Mesendoderm (in vitro differentiated cells): ENCODE results near the gene ASIP. TPM values are rescaled to one million over a fixed set of nuclear protein-coding genes. Genes with fewer than 3 reads are reported as not detected.

Experiments
- DNase-seq: peaks from one replicate; pipeline ENCODE4 v3.0.0; 2013
- H2AK5ac ChIP-seq: 2 replicates; pipeline ENCODE4 v1.6.1; 2013; ENCODE audit warnings: low read length, inconsistent platforms
- H2BK120ac ChIP-seq: 2 replicates; pipeline ENCODE4 v1.6.1; 2013; ENCODE audit warnings: low read depth, mild to moderate bottlenecking, low read length, moderate library complexity, mixed read lengths
- H2BK15ac ChIP-seq: replicated peaks from 2 replicates; pipeline ENCODE4 v1.6.1; 2013; ENCODE audit warnings: low read depth, mild to moderate bottlenecking, moderate library complexity
- H2BK5ac ChIP-seq: 2 replicates; pipeline ENCODE4 v1.6.1; 2013; ENCODE audit warnings: low read length, inconsistent platforms
- H3K18ac ChIP-seq: 2 replicates; pipeline ENCODE4 v1.6.1; 2013; ENCODE audit warnings: mild to moderate bottlenecking, low read length, mixed read lengths
- H3K23ac ChIP-seq: one replicate; pipeline ENCODE4 v1.6.1; 2013; ENCODE audit warnings: low read length
- H3K27ac ChIP-seq: 2 replicates; pipeline ENCODE4 v1.5.1; 2013; ENCODE audit warnings: low read depth, mild to moderate bottlenecking, inconsistent platforms, low read length, moderate library complexity
- H3K27me3 ChIP-seq: 2 replicates; pipeline ENCODE4 v1.6.1; 2013; ENCODE audit warnings: low read length, control low read depth, mild to moderate bottlenecking, inconsistent platforms; ENCODE audit not compliant: insufficient read depth, poor library complexity
- H3K36me3 ChIP-seq: 2 replicates; pipeline ENCODE4 v1.6.1; 2013; ENCODE audit warnings: low read length, inconsistent platforms; ENCODE audit not compliant: control insufficient read depth, insufficient read depth
- H3K4ac ChIP-seq: one replicate; pipeline ENCODE4 v1.6.1; 2013; ENCODE audit warnings: low read depth, mild to moderate bottlenecking, low read length, moderate library complexity
- H3K4me1 ChIP-seq: 2 replicates; pipeline ENCODE4 v1.6.1; 2013; ENCODE audit warnings: low read depth, low read length, inconsistent platforms; ENCODE audit not compliant: control insufficient read depth
- H3K4me2 ChIP-seq: 2 replicates; pipeline ENCODE4 v1.6.1; 2013; ENCODE audit warnings: low read length
- H3K4me3 ChIP-seq: 2 replicates; pipeline ENCODE4 v1.5.1; 2013; ENCODE audit warnings: mild to moderate bottlenecking, low read length
- H3K56ac ChIP-seq: one replicate; pipeline ENCODE4 v1.6.1; 2013; ENCODE audit warnings: low read length
- H3K79me1 ChIP-seq: 2 replicates; pipeline ENCODE4 v1.6.1; 2013; ENCODE audit warnings: low read length, inconsistent platforms
- H3K79me2 ChIP-seq: 2 replicates; pipeline ENCODE4 v1.6.1; 2013; ENCODE audit warnings: mild to moderate bottlenecking, low read length; ENCODE audit not compliant: control insufficient read depth, insufficient read depth
- H3K9ac ChIP-seq: 2 replicates; pipeline ENCODE4 v1.6.1; 2013; ENCODE audit warnings: low read length, inconsistent platforms
- H4K5ac ChIP-seq: one replicate; pipeline ENCODE4 v1.6.1; 2013; ENCODE audit warnings: low read length
- H4K8ac ChIP-seq: one replicate; pipeline ENCODE4 v1.6.1; 2013; ENCODE audit warnings: low read depth, mild to moderate bottlenecking, control low read depth, low read length, moderate library complexity
- WGBS: extraction: QIAGEN DNeasy Blood & Tissue Kit; methylation state at CpG from one replicate; pipeline ENCODE4 v1.1.7; 2013; ENCODE audit warnings: low lambda C conversion rate, missing lambda C conversion rate; ENCODE audit not compliant: insufficient coverage; ENCODE audit errors: extremely low coverage; 5-methylcytosine and 5-hydroxymethylcytosine counted together
- polyA plus RNA-seq, 2 experiments: library from polyadenylated mRNA; stranded (reverse); fragments of 200-250 nt; gene quantifications; one replicate each; pipeline ENCODE4 v1.2.3, GENCODE V29; 2013

ASIP gene, protein sequence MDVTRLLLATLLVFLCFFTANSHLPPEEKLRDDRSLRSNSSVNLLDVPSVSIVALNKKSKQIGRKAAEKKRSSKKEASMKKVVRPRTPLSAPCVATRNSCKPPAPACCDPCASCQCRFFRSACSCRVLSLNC
- not detected for polyA plus RNA-seq (2013, experiment 1 of 2)
- not detected for polyA plus RNA-seq (2013, experiment 2 of 2)

GRCh38 chr20:34240693-34241615 is at the start of gene ASIP:
TSS of gene ASIP (plus strand) at chr20:34241423. CDS start at chr20:34260375, 18,952 bp downstream.
- Histone ChIP-seq H4K5ac (no peak within 1 kb of the TSS), H4K8ac (no peak within 1 kb of the TSS), H2BK5ac (no peak within 1 kb of the TSS), H3K23ac (no peak within 1 kb of the TSS), H3K4me3 (no peak within 1 kb of the TSS), H3K4me2 (no peak within 1 kb of the TSS), H3K36me3 (no peaks in the 10 kb centered on the region), H3K79me1 (no peaks in the 10 kb centered on the region), H3K18ac (no peak within 1 kb of the TSS), H2BK15ac (no peak within 1 kb of the TSS), H3K27ac (no peak within 1 kb of the TSS), H2AK5ac (no peak within 1 kb of the TSS), H3K27me3 (no peaks in the 10 kb centered on the region), H3K4ac (no peak within 1 kb of the TSS), H3K4me1 (no peaks in the 10 kb centered on the region), H3K79me2 (no peaks in the 10 kb centered on the region), H3K56ac (no peak within 1 kb of the TSS), H3K9ac (no peak within 1 kb of the TSS), H2BK120ac (no peak within 1 kb of the TSS)
- WGBS: no CpG with 5 or more reads among the region's 9 CpGs
- no peak for DNase-seq

GRCh38 chr20:34193051-34193450 is 48.2 kb upstream of the ASIP start:
- H3K18ac ChIP-seq: no peak overlapping the region
- H3K27me3 ChIP-seq: no peaks in the 10 kb centered on the region
- no peak overlapping the region for H2BK120ac ChIP-seq
- peaks cover 3% of the 10 kb centered on the region for H3K4me1 ChIP-seq
- no peak for DNase-seq
- H2BK15ac ChIP-seq: no peak overlapping the region
- no peak overlapping the region for H3K4me3 ChIP-seq
- no CpG with 5 or more reads among the region's 3 CpGs for WGBS
- no peak overlapping the region for H4K8ac ChIP-seq
- H3K79me2 ChIP-seq: no peaks in the 10 kb centered on the region
- no peak overlapping the region for H2BK5ac ChIP-seq
- no peak overlapping the region for H3K27ac ChIP-seq
- H3K9ac ChIP-seq: no peak overlapping the region
- no peak overlapping the region for H3K56ac ChIP-seq
- H3K4me2 ChIP-seq: no peak overlapping the region
- no peak overlapping the region for H3K23ac ChIP-seq
- H3K79me1 ChIP-seq: no peaks in the 10 kb centered on the region
- no peak overlapping the region for H3K4ac ChIP-seq
- H2AK5ac ChIP-seq: no peak overlapping the region
- no peak overlapping the region for H4K5ac ChIP-seq
- H3K36me3 ChIP-seq: no peaks in the 10 kb centered on the region

- no peak for DNase-seq
- Histone ChIP-seq H3K4me1 (peaks cover 3% of the 10 kb centered on the region), H3K18ac (no peak overlapping the region), H3K79me2 (no peaks in the 10 kb centered on the region), H3K4ac (no peak overlapping the region), H3K27ac (no peak overlapping the region), H4K8ac (no peak overlapping the region), H3K4me3 (no peak overlapping the region), H2AK5ac (no peak overlapping the region), H3K4me2 (no peak overlapping the region), H3K27me3 (no peaks in the 10 kb centered on the region), H2BK15ac (no peak overlapping the region), H2BK5ac (no peak overlapping the region), H4K5ac (no peak overlapping the region), H3K79me1 (no peaks in the 10 kb centered on the region), H3K9ac (no peak overlapping the region), H3K23ac (no peak overlapping the region), H3K36me3 (no peaks in the 10 kb centered on the region), H3K56ac (no peak overlapping the region), H2BK120ac (no peak overlapping the region)
- no CpG with 5 or more reads among the region's 3 CpGs for WGBS
Observed at GRCh38 chr20:34199183-34199582, 42.0 kb upstream of the ASIP start.

DNA sequence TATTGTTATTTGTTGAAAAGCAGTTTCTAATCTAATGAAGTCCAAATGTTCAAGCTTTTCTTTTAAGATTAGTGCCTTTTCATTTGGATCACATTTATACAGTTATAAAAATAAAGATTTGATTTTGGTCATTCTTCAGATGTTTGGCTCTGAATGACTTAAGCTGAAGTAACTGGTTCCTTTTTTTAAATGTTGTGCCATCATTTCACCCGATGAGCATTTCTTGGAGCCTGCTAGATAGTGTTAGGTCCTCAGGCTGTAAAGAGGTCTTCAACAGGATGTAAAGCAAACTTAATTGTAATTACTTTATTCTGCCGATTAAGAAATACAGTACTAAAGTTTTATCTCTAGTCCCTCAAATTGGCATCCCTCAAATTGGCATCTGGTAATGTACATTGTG is 41.2 kb upstream of the ASIP start:
- Histone ChIP-seq H4K5ac (no peak overlapping the region), H3K4ac (no peak overlapping the region)

DNA sequence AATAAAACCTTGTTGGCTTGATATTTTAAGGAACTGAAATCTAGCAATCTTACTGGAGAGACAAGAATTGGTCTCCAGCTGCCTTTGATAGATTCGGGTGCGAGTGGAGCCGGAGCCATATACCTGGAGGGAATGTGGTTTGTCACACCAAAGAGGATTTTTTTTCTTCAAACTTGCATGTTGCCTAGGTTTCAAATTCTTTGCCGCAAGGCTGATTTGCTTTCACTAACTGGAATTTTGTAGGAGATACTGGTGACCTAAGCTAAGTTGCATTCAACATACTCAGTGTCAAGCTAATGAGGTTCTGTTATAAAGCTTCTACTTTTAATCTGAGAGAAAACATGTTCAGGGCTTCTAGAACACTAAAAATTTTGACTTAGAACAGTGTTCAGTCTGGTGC is 39.7 kb upstream of the ASIP start:
- Histone ChIP-seq H3K4me3 (no peak overlapping the region), H3K23ac (no peak overlapping the region), H4K5ac (no peak overlapping the region), H4K8ac (no peak overlapping the region), H2BK120ac (no peak overlapping the region), H3K4me1 (no peaks in the 10 kb centered on the region), H3K79me2 (no peaks in the 10 kb centered on the region), H2BK5ac (no peak overlapping the region), H3K4ac (no peak overlapping the region), H3K56ac (no peak overlapping the region), H3K79me1 (no peaks in the 10 kb centered on the region), H2AK5ac (no peak overlapping the region), H3K27ac (no peak overlapping the region), H3K36me3 (no peaks in the 10 kb centered on the region), H3K4me2 (no peak overlapping the region), H3K18ac (no peak overlapping the region), H3K27me3 (no peaks in the 10 kb centered on the region), H3K9ac (no peak overlapping the region), H2BK15ac (no peak overlapping the region)
- no peak for DNase-seq
- WGBS: no CpG with 5 or more reads among the region's 4 CpGs

More for the DNA sequence above, 41.2 kb upstream of the ASIP start:
- Histone ChIP-seq H2BK5ac (no peak overlapping the region), H3K18ac (no peak overlapping the region), H3K79me1 (no peaks in the 10 kb centered on the region), H3K36me3 (no peaks in the 10 kb centered on the region), H3K4me1 (peaks cover 3% of the 10 kb centered on the region), H3K79me2 (no peaks in the 10 kb centered on the region), H3K27ac (no peak overlapping the region), H2BK120ac (no peak overlapping the region), H3K4me2 (no peak overlapping the region), H3K56ac (no peak overlapping the region), H4K8ac (no peak overlapping the region), H3K27me3 (no peaks in the 10 kb centered on the region), H2BK15ac (no peak overlapping the region), H2AK5ac (no peak overlapping the region), H3K23ac (no peak overlapping the region), H3K4me3 (no peak overlapping the region), H3K9ac (no peak overlapping the region)
- DNase-seq: no peak
- no CpG with 5 or more reads among the region's 2 CpGs for WGBS
